KOPT-K1 (cell line): ENCODE measurements around the gene DAB2IP.

ENCODE experiments used
- H3K27ac ChIP-seq: fragments of 200-600 bp; sonication (generic); 2 replicates; pipeline ENCODE4 v1.5.1; 2016; ENCODE audit warnings: antibody characterized with exemption, mild to moderate bottlenecking, low read depth, low read length; ENCODE audit not compliant: poor library complexity, severe bottlenecking
- H3K36me3 ChIP-seq: fragments of 200-600 bp; sonication (generic); 2 replicates; pipeline ENCODE4 v1.5.1; 2017; ENCODE audit warnings: antibody characterized with exemption, mild to moderate bottlenecking, low read length, moderate library complexity; ENCODE audit not compliant: insufficient read depth
- H3K9me3 ChIP-seq: fragments of 200-600 bp; sonication (generic); 2 replicates; pipeline ENCODE4 v1.5.1; 2017; ENCODE audit warnings: antibody characterized with exemption, low read length, mild to moderate bottlenecking; ENCODE audit not compliant: insufficient read depth, poor library complexity, severe bottlenecking

Gene DAB2IP

GRCh38 chr9:121660367-121660766, 8.9 kb downstream of the DAB2IP start:
- Histone ChIP-seq H3K9me3 (no peaks in the 10 kb centered on the region), H3K27ac (no peak overlapping the region), H3K36me3 (no peaks in the 10 kb centered on the region)

GRCh38 chr9:121660876-121661275, 9.4 kb downstream of the DAB2IP start:
- Histone ChIP-seq H3K9me3 (no peaks in the 10 kb centered on the region), H3K27ac (no peak overlapping the region), H3K36me3 (no peaks in the 10 kb centered on the region)

GRCh38 chr9:121661328-121661727, 9.9 kb downstream of the DAB2IP start:
- Histone ChIP-seq H3K36me3 (no peaks in the 10 kb centered on the region), H3K9me3 (no peaks in the 10 kb centered on the region), H3K27ac (no peak overlapping the region)

- Histone ChIP-seq H3K27ac (no peak overlapping the region), H3K9me3 (no peaks in the 10 kb centered on the region), H3K36me3 (no peaks in the 10 kb centered on the region)
Observed at GRCh38 chr9:121662359-121662758, 10.9 kb downstream of the DAB2IP start.

GRCh38 chr9:121662891-121663580, 11.6 kb downstream of the DAB2IP start:
- no peaks in the 10 kb centered on the region for H3K36me3 ChIP-seq
- no peak overlapping the region for H3K27ac ChIP-seq
- no peaks in the 10 kb centered on the region for H3K9me3 ChIP-seq

- no peak overlapping the region for H3K27ac ChIP-seq
- no peaks in the 10 kb centered on the region for H3K36me3 ChIP-seq
- no peaks in the 10 kb centered on the region for H3K9me3 ChIP-seq
Observed at GRCh38 chr9:121663591-121663990, 12.2 kb downstream of the DAB2IP start.

GRCh38 chr9:121666294-121666693, 14.9 kb downstream of the DAB2IP start:
- H3K27ac ChIP-seq: no peak overlapping the region
- H3K9me3 ChIP-seq: no peaks in the 10 kb centered on the region
- H3K36me3 ChIP-seq: no peaks in the 10 kb centered on the region

GRCh38 chr9:121667214-121667613, 15.8 kb downstream of the DAB2IP start:
- no peak overlapping the region for H3K27ac ChIP-seq
- no peaks in the 10 kb centered on the region for H3K9me3 ChIP-seq
- no peaks in the 10 kb centered on the region for H3K36me3 ChIP-seq

- Histone ChIP-seq H3K27ac (no peak overlapping the region), H3K36me3 (no peaks in the 10 kb centered on the region), H3K9me3 (no peaks in the 10 kb centered on the region)
Observed at GRCh38 chr9:121667890-121668289, 16.5 kb downstream of the DAB2IP start.

GRCh38 chr9:121670431-121670830, 19.0 kb downstream of the DAB2IP start:
- no peaks in the 10 kb centered on the region for H3K36me3 ChIP-seq
- H3K27ac ChIP-seq: no peak overlapping the region
- H3K9me3 ChIP-seq: no peaks in the 10 kb centered on the region

- H3K9me3 ChIP-seq: no peaks in the 10 kb centered on the region
- no peaks in the 10 kb centered on the region for H3K36me3 ChIP-seq
Observed at GRCh38 chr9:121671612-121672155, 20.2 kb downstream of the DAB2IP start.

GRCh38 chr9:121672213-121672612, 20.8 kb downstream of the DAB2IP start:
- no peaks in the 10 kb centered on the region for H3K36me3 ChIP-seq
- no peak overlapping the region for H3K27ac ChIP-seq
- no peaks in the 10 kb centered on the region for H3K9me3 ChIP-seq

More at GRCh38 chr9:121671612-121672155, 20.2 kb downstream of the DAB2IP start:
- H3K27ac ChIP-seq: no peak overlapping the region

GRCh38 chr9:121672986-121673385, 21.6 kb downstream of the DAB2IP start:
- no peaks in the 10 kb centered on the region for H3K9me3 ChIP-seq
- H3K27ac ChIP-seq: no peak overlapping the region
- no peaks in the 10 kb centered on the region for H3K36me3 ChIP-seq

GRCh38 chr9:121673576-121673975, 22.1 kb downstream of the DAB2IP start:
- Histone ChIP-seq H3K36me3 (no peaks in the 10 kb centered on the region), H3K27ac (no peak overlapping the region), H3K9me3 (no peaks in the 10 kb centered on the region)

- H3K27ac ChIP-seq: no peak overlapping the region
- no peaks in the 10 kb centered on the region for H3K9me3 ChIP-seq
- no peaks in the 10 kb centered on the region for H3K36me3 ChIP-seq
Observed at GRCh38 chr9:121674017-121674416, 22.6 kb downstream of the DAB2IP start.

GRCh38 chr9:121674952-121675351, 23.5 kb downstream of the DAB2IP start:
- Histone ChIP-seq H3K27ac (no peak overlapping the region), H3K9me3 (no peaks in the 10 kb centered on the region), H3K36me3 (no peaks in the 10 kb centered on the region)
